Lower leg skin (tissue), 3 donors: ENCODE data around the gene SMCO4.

Experiments used
- POLR2A ChIP-seq, 2 donors: fragments of 450-650 bp; IDR thresholded peaks; one replicate each; pipeline ENCODE4 v1.6.1; 2016 to 2017; ENCODE audit warnings: antibody characterized with exemption in 2 of 2, mild to moderate bottlenecking in 1 of 2, moderate library complexity in 1 of 2
- TF ChIP-seq, protein P1 (sequence below), 3 donors: fragments of 450-650 bp; IDR thresholded peaks; one replicate each; pipeline ENCODE4 v1.5.1; 2016; ENCODE audit warnings: antibody characterized with exemption in 3 of 3, mild to moderate bottlenecking in 3 of 3, moderate library complexity in 2 of 3

- TF ChIP-seq, protein P1, sequence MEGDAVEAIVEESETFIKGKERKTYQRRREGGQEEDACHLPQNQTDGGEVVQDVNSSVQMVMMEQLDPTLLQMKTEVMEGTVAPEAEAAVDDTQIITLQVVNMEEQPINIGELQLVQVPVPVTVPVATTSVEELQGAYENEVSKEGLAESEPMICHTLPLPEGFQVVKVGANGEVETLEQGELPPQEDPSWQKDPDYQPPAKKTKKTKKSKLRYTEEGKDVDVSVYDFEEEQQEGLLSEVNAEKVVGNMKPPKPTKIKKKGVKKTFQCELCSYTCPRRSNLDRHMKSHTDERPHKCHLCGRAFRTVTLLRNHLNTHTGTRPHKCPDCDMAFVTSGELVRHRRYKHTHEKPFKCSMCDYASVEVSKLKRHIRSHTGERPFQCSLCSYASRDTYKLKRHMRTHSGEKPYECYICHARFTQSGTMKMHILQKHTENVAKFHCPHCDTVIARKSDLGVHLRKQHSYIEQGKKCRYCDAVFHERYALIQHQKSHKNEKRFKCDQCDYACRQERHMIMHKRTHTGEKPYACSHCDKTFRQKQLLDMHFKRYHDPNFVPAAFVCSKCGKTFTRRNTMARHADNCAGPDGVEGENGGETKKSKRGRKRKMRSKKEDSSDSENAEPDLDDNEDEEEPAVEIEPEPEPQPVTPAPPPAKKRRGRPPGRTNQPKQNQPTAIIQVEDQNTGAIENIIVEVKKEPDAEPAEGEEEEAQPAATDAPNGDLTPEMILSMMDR (IDR thresholded peaks at IDR 0.05), result no peak
- TF ChIP-seq POLR2A (IDR thresholded peaks at IDR 0.05), result no peak
Measured at GRCh38 chr11:93498641-93499040, 44.5 kb downstream of the SMCO4 start.
